ENCODE results near the gene MACF1. TPM values are rescaled to one million over a fixed set of nuclear protein-coding genes. Genes with fewer than 3 reads are reported as not detected.

MACF1 gene
- total RNA-seq, 1 donor, result 554 TPM

DNA sequence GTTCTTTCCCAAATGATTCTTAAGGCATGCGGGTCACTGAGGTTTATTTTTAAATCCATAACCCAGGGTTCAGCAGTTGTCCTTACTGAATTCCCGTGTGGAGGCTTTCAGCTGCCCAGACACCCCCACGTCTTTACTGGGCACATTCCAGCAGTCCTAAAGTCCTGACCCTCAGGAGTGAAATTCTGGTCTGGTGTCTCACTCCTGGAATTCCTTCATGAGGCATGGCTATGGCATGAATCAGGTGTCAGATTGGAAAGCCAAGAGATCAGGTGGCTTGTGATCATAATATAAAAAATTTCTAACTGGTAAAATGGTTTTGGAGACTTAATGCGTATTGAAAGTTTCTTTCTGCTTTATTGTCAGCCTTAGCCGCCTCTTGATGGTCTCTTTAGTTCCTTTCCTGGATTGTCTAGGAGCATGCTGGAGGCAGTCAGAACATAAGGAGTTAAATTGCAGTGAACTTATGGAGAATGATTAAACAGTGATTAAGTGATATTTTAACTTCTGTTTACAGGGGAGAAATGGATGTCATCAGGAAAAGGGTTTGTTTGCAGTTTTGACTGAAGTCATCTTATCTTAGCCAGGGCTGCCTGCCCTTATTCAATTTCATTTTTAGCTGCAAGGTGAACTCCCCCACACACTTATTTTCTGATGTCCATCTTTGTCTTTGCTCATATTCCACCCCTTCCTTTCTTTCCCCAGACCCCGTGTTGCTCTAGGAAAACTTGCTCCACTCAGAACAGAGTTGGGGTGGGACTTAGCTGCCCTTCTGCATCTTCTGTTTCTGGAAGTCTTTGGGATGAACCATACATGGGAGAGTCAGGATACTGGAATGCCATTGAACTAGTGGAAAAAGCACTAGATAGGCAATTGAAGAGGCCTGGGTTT, 25.7 kb upstream of the MACF1 start:
- no peak overlapping the region for H3K4me3 ChIP-seq (ENCODE audit: low read depth, low read length)
- no peak for TF ChIP-seq CTCF (IDR thresholded peaks at IDR 0.05; ENCODE audit: insufficient read depth, low read depth, low read length)
- DNase-seq (ENCODE audit: low read depth), result peak; percentile 63

- H3K4me3 ChIP-seq (ENCODE audit: low read depth, low read length), result no peak overlapping the region
- no peak for DNase-seq (ENCODE audit: low read depth)
- no peak for TF ChIP-seq CTCF (IDR thresholded peaks at IDR 0.05; ENCODE audit: insufficient read depth, low read depth, low read length)
Observed at GRCh38 chr1:39181311-39181710, 23.2 kb upstream of the MACF1 start.

DNA sequence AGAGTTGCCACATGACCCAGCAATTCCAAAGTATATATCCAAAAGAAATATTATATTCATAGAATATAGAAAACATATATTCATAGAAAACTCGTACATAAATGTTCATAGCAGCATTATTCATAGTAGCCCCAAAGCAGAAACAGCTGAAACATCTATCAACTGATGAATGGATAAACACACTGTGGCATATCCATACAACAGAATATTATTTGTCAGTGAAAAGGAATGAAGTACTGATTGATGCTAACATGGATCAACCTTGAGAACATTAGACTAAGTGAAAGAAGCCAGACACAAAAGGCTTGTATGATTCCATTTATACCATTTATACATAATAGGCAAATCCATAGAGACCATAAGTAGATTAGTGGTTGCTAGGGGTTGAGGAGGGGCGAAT, 21.7 kb upstream of the MACF1 start:
- no peak for TF ChIP-seq CTCF (IDR thresholded peaks at IDR 0.05; ENCODE audit: insufficient read depth, low read depth, low read length)
- DNase-seq (ENCODE audit: low read depth), result no peak
- no peak overlapping the region for H3K4me3 ChIP-seq (ENCODE audit: low read depth, low read length)

DNA sequence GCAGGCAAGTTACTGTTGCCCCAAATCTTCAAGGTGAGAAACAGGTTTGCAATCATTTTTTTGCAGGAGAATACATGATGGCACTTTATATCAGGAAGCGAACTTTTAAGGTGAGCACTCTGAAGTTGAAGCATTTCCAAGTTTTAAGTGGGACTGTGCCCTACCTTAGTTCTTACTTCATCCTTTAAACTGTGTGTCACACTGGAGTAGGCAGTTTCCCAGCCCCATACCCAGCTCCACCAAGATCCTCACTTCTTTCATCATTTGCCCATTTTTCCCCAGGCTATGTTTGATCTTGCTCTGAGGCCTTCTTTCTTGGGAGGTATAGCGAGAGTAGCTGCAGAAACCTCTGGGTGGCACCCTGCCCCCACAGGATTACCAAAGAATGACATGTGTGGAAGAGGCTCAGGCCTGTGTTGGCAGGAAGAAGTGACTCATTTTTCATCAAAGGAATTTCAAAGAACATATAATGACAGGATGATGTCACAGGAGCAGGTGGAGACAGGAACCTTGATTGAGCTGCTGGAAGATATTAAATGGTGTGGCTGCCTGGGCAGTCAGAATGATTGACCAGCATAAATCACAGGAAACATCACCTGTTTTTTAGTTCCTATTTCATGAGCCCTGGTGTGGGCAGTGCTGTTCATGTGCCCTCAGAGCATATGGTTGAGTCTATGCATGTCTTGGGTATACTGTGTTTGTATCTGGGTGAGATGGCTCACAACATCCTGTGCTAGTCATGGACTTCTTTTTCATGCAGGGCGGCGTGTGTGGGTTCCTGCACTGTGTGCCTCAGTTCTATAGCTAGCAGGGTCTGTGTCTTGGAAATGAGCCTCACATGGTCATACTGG, 20.8 kb upstream of the MACF1 start:
- H3K4me3 ChIP-seq (ENCODE audit: low read depth, low read length), result no peak overlapping the region
- peak; percentile 38 for TF ChIP-seq CTCF (IDR thresholded peaks at IDR 0.05; ENCODE audit: insufficient read depth, low read depth, low read length)
- peak; percentile 75 for DNase-seq (ENCODE audit: low read depth)

GRCh38 chr1:39184354-39184818, 20.1 kb upstream of the MACF1 start:
- peak; percentile 94 for DNase-seq (ENCODE audit: low read depth)
- peak; percentile 15 for TF ChIP-seq CTCF (IDR thresholded peaks at IDR 0.05; ENCODE audit: insufficient read depth, low read depth, low read length)
- H3K4me3 ChIP-seq (ENCODE audit: low read depth, low read length), result no peak overlapping the region

- H3K4me3 ChIP-seq (ENCODE audit: low read depth, low read length), result no peak overlapping the region
- TF ChIP-seq CTCF (IDR thresholded peaks at IDR 0.05; ENCODE audit: insufficient read depth, low read depth, low read length), result no peak
Observed at GRCh38 chr1:39187275-39188046, 17.0 kb upstream of the MACF1 start.

More at GRCh38 chr1:39187275-39188046, 17.0 kb upstream of the MACF1 start:
- no peak for DNase-seq (ENCODE audit: low read depth)
